ENCODE measurements around the gene ESYT3.
A peak's percentile ranks its signal among the peaks of the same experiment; 100 is the strongest.
"Not testable (repeated sequence)": the region's sequence is repeated elsewhere in the genome, so short reads cannot be mapped to it uniquely, and the experiment has no call there.

ESYT3 gene

GRCh38 chr3:138412821-138413551 is 21.4 kb upstream of the ESYT3 start:
- DNase-seq: peak in 1 of 2 donors; percentile 27

- DNase-seq: not testable (repeated sequence)
Measured at GRCh38 chr3:138416236-138416635, 18.2 kb upstream of the ESYT3 start.

GRCh38 chr3:138417559-138417982 is 16.8 kb upstream of the ESYT3 start:
- DNase-seq: peak; percentile 54 to 57

- DNase-seq: no peak
Measured at GRCh38 chr3:138418601-138419206, 15.7 kb upstream of the ESYT3 start.

- DNase-seq: no peak
Measured at GRCh38 chr3:138423316-138423715, 11.1 kb upstream of the ESYT3 start.

GRCh38 chr3:138424323-138424722 is 10.1 kb upstream of the ESYT3 start:
- DNase-seq: no peak

GRCh38 chr3:138426211-138426610 is 8.2 kb upstream of the ESYT3 start:
- no peak for DNase-seq

GRCh38 chr3:138426754-138427153 is 7.7 kb upstream of the ESYT3 start:
- DNase-seq: not testable (repeated sequence)

- no peak for DNase-seq
Measured at GRCh38 chr3:138429665-138430064, 4.8 kb upstream of the ESYT3 start.

GRCh38 chr3:138432576-138433240 is 1.7 kb upstream of the ESYT3 start:
- DNase-seq: no peak

GRCh38 chr3:138433892-138434275 is 532 bp upstream of the ESYT3 start:
- no peak for DNase-seq

- DNase-seq: no peak
Measured at GRCh38 chr3:138434875-138435772, 708 bp downstream of the ESYT3 start.

- no peak for DNase-seq
Measured at GRCh38 chr3:138435840-138436239, 1.4 kb downstream of the ESYT3 start.

- no peak for DNase-seq
Measured at GRCh38 chr3:138437281-138437680, 2.9 kb downstream of the ESYT3 start.

- no peak for DNase-seq
Measured at GRCh38 chr3:138438896-138439295, 4.5 kb downstream of the ESYT3 start.

- no peak for DNase-seq
Measured at GRCh38 chr3:138439646-138440045, 5.2 kb downstream of the ESYT3 start.

GRCh38 chr3:138440121-138440521 is 5.7 kb downstream of the ESYT3 start:
- DNase-seq: no peak

- DNase-seq: no peak
Measured at GRCh38 chr3:138440596-138440995, 6.2 kb downstream of the ESYT3 start.

GRCh38 chr3:138441256-138441655 is 6.8 kb downstream of the ESYT3 start:
- no peak for DNase-seq

- DNase-seq: no peak
Measured at GRCh38 chr3:138441742-138442141, 7.3 kb downstream of the ESYT3 start.

GRCh38 chr3:138442433-138442832 is 8.0 kb downstream of the ESYT3 start:
- DNase-seq: no peak

GRCh38 chr3:138443091-138443490 is 8.7 kb downstream of the ESYT3 start:
- no peak for DNase-seq

Measured in CD4-positive, alpha-beta T cell treated with Interleukin-4 for 1 hour (primary cell).